GM18520 (cell line): Measurements from ENCODE around the gene MAP3K8.
"Not testable (repeated sequence)": the region's sequence is repeated elsewhere in the genome, so short reads cannot be mapped to it uniquely, and the experiment has no call there.

Experiments used
- ATAC-seq: cut with Tn5 transposase; IDR thresholded peaks from one replicate; pipeline ENCODE4 v1.9.1; 2021; ENCODE audit not compliant: unreplicated experiment

The MAP3K8 gene

GRCh38 chr10:30422981-30423654, 10.9 kb upstream of the MAP3K8 start:
- ATAC-seq = no peak

GRCh38 chr10:30423655-30424275, 10.2 kb upstream of the MAP3K8 start:
- ATAC-seq = not testable (repeated sequence)

- no peak for ATAC-seq
These were observed 8.5 kb upstream of the MAP3K8 start for GRCh38 chr10:30425336-30426075.

DNA sequence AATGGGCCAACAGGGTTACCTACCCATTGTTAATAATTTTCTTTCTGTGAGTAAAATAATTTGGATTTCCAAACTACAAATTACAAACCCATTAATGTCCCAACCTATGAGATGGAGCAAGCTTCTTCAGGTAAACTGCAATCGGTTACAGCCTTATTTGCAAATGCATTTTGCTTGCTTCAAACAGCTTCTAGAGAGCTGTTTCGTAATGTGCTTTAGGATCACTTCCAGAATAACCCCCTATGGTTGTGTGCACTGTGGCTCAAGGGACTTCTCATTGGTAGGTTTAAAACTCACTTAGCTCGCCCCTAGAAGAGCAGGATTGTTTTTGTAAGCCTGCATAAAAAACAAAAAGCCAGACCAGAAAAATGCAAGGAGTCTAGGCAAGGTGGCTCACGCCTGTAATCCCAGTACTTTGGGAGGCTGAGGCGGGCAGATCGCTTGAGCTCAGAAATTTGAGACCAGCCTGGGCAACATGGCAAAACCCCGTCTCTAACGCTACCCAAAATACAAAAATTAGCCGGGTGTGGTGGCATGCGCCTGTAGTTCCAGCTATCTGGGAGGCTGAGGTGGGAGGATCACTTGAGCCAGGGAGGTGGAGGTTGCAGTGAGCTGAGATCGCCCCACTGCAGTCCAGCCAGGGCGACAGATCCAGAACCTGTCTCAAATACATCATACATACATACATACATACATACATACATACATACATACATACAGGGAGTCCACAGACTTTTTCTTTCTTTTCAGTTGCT, 3.3 kb upstream of the MAP3K8 start:
- no peak for ATAC-seq

- ATAC-seq = no peak
These were observed 2.5 kb upstream of the MAP3K8 start for GRCh38 chr10:30431435-30431911.

- ATAC-seq = peak; percentile 10
These were observed 1.2 kb upstream of the MAP3K8 start for GRCh38 chr10:30432622-30433305.

- no peak for ATAC-seq
These were observed 666 bp upstream of the MAP3K8 start for GRCh38 chr10:30433306-30433729.

GRCh38 chr10:30434273-30435072, 489 bp downstream of the MAP3K8 start:
- peak; percentile 21 for ATAC-seq

DNA sequence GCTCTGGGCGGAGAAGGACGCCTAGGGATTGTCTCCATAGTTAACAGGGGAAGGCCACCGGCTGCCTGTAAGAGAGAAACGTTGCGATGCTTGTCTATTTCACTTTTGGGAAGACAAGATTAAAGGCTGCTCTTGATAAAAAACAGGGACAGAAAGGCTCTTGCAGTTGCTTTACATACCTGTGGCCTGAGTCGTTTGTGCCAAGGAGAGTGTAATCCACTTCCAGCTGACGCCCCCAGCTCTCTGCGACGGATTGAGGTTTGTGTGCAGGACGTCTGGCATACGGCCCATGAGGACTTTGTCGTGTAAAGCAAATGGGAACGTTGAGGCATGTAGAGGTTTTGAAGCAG, 1.1 kb downstream of the MAP3K8 start:
- no peak for ATAC-seq

GRCh38 chr10:30435499-30436167, 1.6 kb downstream of the MAP3K8 start:
- not testable (repeated sequence) for ATAC-seq

DNA sequence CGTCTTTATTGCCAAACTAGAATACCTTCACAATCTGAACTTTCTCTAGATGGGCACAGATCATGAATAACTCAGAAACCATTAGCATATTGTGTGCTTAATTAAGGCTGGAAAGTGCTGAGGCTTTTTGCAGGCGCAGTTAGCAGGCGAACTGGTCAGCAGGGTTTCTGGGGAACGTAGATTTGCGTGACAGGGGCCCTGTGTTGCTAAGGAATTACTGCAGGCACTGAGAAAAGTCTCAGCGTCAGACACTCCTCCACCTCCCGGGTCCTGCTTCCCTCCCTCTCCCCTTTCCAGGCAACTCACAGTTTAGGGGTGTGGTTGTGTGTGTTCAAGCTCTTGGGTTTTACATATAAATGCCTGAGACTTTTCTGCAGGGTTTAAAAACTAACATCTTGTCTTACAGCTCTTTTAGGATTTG, 2.2 kb downstream of the MAP3K8 start:
- ATAC-seq = no peak

GRCh38 chr10:30436671-30437030, 2.7 kb downstream of the MAP3K8 start:
- no peak for ATAC-seq

GRCh38 chr10:30437031-30437841, 3.3 kb downstream of the MAP3K8 start:
- ATAC-seq = no peak

DNA sequence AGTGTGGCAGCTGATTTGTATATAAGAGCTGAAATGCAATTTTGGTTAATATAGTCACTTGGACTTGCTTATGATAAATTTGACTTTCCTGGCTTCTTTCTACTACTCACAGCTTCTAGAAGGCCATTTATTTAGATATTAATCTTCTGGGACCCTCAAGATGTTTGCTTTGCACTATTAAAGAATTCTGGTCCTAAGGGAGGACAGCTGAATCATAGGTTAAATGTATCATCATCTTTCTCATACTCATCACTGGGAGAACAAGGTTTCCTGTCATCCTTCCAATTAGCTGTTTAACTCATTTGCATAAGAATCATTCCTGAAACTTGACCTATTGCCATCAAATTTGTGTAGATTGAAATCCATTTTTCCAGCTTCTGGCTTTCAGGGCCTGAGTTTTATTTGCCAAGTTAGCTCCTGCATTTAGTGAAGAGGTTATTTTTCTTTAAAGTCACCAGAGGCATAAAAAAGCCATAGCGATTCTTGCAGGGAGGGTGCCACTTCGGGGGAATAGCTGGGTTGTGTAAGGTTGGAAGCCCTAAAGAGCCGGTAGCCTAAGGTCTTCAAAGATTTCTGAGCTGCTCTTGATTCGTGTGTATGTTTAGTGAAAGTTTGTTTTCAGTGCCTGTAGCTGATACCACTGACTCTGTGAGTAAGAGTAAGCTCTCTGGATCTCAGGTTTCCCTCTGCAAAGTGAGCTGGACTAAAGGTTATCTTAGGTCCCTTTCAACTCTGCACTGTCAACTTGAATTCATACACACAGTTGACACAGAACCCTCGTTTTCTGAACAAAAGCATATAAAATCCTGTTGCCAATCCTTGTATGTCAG, 4.3 kb downstream of the MAP3K8 start:
- ATAC-seq = no peak

DNA sequence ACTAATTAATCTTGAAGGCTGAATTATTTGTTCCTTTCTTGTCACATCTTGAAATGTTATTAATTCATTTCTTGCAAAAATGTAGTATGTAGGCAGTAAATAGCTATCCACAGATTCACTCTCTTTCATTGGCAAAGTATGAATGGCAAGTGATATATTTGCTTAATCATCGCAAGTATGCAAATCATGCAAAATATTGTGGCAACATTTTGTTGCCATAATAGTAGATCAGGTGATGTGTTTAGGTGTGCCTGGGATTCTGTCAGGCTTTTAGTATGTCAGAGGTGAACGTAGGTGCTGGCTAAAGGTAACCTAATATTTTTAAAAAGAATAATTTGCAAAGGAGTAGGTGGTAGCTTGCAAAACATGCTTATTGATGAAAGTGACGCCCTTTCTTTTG, 5.9 kb downstream of the MAP3K8 start:
- ATAC-seq = no peak

DNA sequence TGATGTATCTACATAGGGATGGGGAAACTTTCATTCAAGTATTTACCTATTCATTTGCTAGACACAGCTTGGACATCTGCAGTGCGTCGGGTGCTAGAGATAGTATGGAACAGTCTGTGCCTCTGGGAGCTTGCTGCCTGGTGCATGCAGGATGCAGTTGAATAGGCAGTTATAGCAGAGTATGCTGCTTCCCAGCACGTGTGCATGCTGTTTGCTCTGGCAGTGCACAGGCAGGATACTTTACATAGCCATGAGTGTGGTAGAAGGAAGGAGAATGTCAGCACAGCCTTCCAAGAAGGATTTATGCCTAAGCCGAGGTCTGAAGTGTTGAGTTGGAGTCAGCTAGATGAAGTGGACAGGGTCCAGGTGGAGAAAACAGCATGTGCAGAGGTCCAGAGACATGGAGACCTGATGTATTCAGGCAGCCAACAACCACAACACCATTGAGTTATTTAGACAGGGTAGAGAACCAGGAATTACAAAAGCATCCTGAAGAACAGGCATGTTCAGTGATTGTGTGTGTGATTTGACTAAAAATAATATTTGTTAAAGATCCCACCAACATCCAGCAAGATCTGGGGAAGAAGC, 8.1 kb downstream of the MAP3K8 start:
- no peak for ATAC-seq

DNA sequence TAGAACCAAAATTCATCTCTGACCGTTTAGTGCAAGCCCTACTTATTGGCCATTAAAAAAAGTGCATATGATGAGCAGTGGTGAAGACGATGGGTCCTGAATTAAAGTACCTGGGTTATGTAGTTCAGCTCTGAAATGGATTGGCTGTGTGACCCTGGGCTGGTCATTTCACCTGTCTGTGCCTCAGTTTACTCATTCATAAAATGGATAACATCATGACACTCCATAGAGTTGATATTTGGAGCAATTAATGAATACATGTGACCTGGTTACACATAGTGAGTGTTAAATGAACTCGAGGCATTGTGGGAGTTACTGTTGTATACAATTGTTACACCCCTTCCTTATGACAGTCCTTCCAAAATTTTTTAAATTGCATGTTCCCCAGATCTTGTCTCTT, 9.1 kb downstream of the MAP3K8 start:
- no peak for ATAC-seq
